ENCODE measurements around the gene FANCC. TPM values are rescaled to one million over a fixed set of nuclear protein-coding genes. Genes with fewer than 3 reads are reported as not detected.

The FANCC gene
- total and polyA plus RNA-seq, 2 of the 13 experiments (the other 11 are each of a cell fraction or from before 2014, with no cell fraction given), result 7.4 to 8.6 TPM

GRCh38 chr9:95070549-95071021 is 246.9 kb downstream of the FANCC start (continued):
- peak; percentile 74; the same call in 1 of the 2 replicates for TF ChIP-seq HOMEZ (CRISPR knock-in tag; IDR thresholded peaks at IDR 0.05; ENCODE audit: low read depth)
- TF ChIP-seq SRSF9 (IDR thresholded peaks at IDR 0.05; ENCODE audit: borderline replicate concordance, insufficient read depth, low read depth, low read length, poor library complexity, severe bottlenecking), result no peak
- no peak for TF ChIP-seq SAFB2 (CRISPR knock-in tag; IDR thresholded peaks at IDR 0.05; ENCODE audit: borderline replicate concordance, low read depth)
- no peak for TF ChIP-seq PRMT3 (CRISPR knock-in tag; IDR thresholded peaks at IDR 0.05; ENCODE audit: borderline replicate concordance, low read depth)
- no peak for TF ChIP-seq FIP1L1 (IDR thresholded peaks at IDR 0.05; ENCODE audit: borderline replicate concordance, insufficient read depth, low read depth, low read length)
- no peak for TF ChIP-seq KLF16 (CRISPR knock-in tag; IDR thresholded peaks at IDR 0.05)
- TF ChIP-seq ZNF260 (CRISPR knock-in tag; IDR thresholded peaks at IDR 0.05; ENCODE audit: borderline replicate concordance, low read depth), result no peak
- no peak for TF ChIP-seq ZNF367 (CRISPR knock-in tag; IDR thresholded peaks at IDR 0.05; ENCODE audit: borderline replicate concordance)
- peak; percentile 21; the same call in 1 of the 2 replicates for TF ChIP-seq KAT7 (CRISPR knock-in tag; IDR thresholded peaks at IDR 0.05; ENCODE audit: borderline replicate concordance)
- TF ChIP-seq ZNF101 (CRISPR knock-in tag; IDR thresholded peaks at IDR 0.05; ENCODE audit: borderline replicate concordance, low read depth), result no peak
- no peak for TF ChIP-seq CHCHD3 (CRISPR knock-in tag; IDR thresholded peaks at IDR 0.05)
- TF ChIP-seq ZNF512B (CRISPR knock-in tag; IDR thresholded peaks at IDR 0.05; ENCODE audit: borderline replicate concordance), result no peak
- TF ChIP-seq ISL2 (CRISPR knock-in tag; IDR thresholded peaks at IDR 0.05), result 0 out of 2 replicates have a peak, but pooled peaks have one; percentile 43
- no peak for TF ChIP-seq ZNF782 (CRISPR knock-in tag; IDR thresholded peaks at IDR 0.05; ENCODE audit: borderline replicate concordance)
- no peak for TF ChIP-seq GLI4 (CRISPR knock-in tag; IDR thresholded peaks at IDR 0.05; ENCODE audit: borderline replicate concordance)
- TF ChIP-seq ZNF678 (CRISPR knock-in tag; IDR thresholded peaks at IDR 0.05), result no peak
- peak; percentile 73; the same call in 1 of the 2 replicates for TF ChIP-seq HOXA3 (CRISPR knock-in tag; IDR thresholded peaks at IDR 0.05)
- TF ChIP-seq ZFAT (CRISPR knock-in tag; conservative IDR thresholded peaks at IDR 0.05), result no peak
